GM19099 (cell line): ENCODE measurements around the gene MRPL40.

Experiments used
- POLR2A ChIP-seq: IDR thresholded peaks from 3 replicates; pipeline ENCODE4 v1.6.1; 2011; ENCODE audit warnings: low read depth; ENCODE audit not compliant: insufficient read length; ENCODE audit errors: extremely low read depth

The MRPL40 gene

GRCh38 chr22:19463491-19464469, 31.4 kb downstream of the MRPL40 start:
- no peak for TF ChIP-seq POLR2A

GRCh38 chr22:19464546-19464945, 32.2 kb downstream of the MRPL40 start:
- TF ChIP-seq POLR2A, result no peak

DNA sequence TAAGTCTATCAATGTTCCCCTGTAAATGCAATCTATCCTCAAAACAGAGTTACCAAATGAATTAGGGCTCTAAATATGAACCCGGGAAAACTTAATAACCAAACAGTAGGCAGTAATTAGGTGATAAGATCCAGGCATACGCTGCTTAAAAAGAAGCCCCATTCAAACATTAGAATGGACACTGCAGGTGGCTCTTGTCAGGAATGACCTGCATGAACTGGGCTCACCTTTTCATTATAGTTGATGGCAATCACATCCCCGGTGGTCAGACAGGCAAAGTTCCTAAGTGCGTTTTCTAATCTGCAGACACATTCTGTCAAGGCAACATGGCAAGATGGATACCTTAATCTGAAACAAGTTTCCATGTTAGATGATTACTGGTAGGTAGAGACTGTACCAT, 32.6 kb downstream of the MRPL40 start:
- TF ChIP-seq POLR2A, result no peak

- no peak for TF ChIP-seq POLR2A
These were observed 33.9 kb downstream of the MRPL40 start for GRCh38 chr22:19466126-19466716.

GRCh38 chr22:19466848-19467752, 34.8 kb downstream of the MRPL40 start:
- no peak for TF ChIP-seq POLR2A

DNA sequence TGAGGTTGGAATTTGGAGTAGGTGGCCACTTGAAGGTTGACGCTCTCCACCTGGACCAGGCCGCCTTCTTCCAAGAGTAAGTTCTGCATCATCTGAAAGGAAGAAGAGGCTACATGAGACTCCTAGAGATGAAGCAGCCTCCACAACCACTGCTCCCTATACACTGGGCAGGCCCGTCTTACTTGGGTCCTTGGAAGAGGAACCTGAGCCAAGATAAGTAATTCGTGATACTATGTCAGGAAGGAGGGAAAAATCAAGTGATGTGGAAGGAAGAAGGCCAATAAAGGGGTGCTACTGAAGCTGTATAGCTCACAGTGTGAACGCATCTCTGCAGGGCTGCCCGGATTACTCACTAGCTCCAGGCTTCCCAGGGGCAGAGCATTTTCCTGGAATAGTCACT, 35.6 kb downstream of the MRPL40 start:
- TF ChIP-seq POLR2A, result no peak

DNA sequence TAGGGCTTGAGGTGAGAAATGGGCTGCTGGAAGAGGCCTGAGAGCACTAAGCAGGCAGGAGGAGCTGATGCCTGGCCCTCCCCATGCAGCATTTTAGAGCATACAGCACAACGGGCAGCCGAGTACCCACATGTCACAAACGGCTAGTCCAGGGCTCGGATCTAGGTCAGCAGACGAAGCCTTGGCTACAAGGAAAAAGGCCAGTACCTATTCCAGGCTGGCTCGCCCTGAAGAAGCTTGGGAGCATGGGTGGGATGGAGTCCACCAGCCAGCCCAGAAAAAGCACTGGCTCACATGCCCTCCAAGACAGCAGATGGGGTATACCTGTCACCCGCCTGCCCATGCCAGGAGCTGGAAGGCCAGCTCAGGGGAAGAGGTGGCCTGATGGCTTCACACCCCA, 37.1 kb downstream of the MRPL40 start:
- no peak for TF ChIP-seq POLR2A

DNA sequence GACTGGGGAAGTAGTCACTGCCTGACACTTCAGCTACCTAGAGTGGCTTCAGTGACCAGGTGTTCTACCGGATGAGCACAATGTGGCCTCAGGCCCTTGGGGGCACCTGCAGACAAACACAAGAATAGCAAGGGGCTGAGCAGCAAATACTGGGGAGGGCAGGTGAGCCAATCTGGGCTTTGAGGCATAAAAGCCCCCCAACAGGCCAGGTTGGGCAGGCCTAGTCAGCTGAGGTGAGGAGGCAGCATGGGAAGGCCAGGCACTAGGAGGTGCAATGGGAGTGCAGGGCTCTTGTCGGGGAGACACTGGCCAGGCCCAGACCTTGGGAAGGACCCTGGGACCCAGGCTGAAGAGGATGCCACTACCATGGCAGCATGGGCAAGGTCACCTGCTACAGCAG, 37.7 kb downstream of the MRPL40 start:
- TF ChIP-seq POLR2A, result no peak

GRCh38 chr22:19471572-19471971, 39.2 kb downstream of the MRPL40 start:
- no peak for TF ChIP-seq POLR2A

DNA sequence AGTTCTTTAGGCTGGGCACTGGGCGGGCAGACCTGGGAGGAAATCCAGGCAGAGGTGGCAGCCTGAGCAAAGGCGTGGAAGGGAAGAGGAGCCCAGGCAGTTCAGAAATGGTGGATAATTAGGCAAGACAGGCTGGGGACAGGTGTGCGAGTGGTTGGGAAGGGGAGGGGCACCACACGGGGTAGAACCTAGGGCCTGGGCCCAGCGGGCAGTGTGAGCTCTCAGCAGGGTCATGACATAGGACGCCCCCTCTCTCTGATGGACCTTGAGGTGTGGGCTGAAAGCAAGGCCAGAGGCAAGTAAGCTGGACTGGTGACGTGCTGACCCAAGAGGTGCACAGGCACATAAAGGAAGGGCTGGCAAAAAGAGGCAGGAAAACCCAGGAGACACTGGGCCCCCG, 39.9 kb downstream of the MRPL40 start:
- TF ChIP-seq POLR2A, result no peak

DNA sequence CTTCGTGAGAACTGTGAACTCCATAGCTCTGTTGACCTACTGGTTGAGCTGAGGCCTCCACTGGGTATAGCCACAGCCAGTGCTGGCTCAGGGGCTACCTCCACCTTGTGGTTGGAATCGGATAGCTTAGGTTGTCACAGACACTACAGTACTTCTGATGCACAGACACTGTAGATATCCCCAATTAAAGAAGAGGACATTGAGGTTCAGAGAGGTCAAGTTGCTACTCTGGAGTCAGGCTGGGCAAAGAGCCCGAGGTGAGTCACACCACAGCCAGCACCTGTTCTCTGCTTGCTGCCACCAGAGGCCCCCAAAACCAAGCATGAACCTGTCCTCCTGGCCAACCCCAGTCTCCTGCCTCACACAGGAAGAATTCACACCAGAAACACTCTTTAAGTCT, 41.2 kb downstream of the MRPL40 start:
- no peak for TF ChIP-seq POLR2A

- no peak for TF ChIP-seq POLR2A
These were observed 43.7 kb downstream of the MRPL40 start for GRCh38 chr22:19476023-19476422.

- no peak for TF ChIP-seq POLR2A
These were observed 45.1 kb downstream of the MRPL40 start for GRCh38 chr22:19477321-19478044.

GRCh38 chr22:19478045-19478900, 45.9 kb downstream of the MRPL40 start:
- TF ChIP-seq POLR2A, result no peak
